HG02885 (cell line): ENCODE results near the gene LRP3.

Source experiments
- ATAC-seq: cut with Tn5 transposase; IDR thresholded peaks from one replicate; pipeline ENCODE4 v1.9.1; 2021; ENCODE audit warnings: mild to moderate bottlenecking; ENCODE audit not compliant: unreplicated experiment, poor library complexity

The LRP3 gene

DNA sequence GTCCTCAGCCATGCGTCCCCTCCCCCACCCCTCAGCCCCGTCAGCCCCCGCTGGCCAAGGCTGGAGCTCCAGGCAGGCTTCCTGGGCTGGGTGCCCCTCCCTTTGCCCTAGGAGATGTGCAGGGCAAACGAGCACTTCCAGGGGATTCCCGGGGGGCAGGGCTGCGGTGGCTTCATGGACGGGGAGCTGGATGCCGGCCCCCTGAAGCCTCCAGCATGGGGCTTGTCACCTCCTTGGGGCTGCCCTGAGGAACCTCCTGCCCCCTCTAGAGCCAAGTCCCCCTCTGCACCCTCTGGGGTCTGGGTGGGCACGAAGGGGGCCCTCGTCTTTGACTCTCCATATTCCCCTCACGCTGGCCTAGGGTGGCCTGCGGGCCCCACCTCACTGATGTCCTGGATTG lies 56.9 kb downstream of the LRP3 start:
- no peak for ATAC-seq

DNA sequence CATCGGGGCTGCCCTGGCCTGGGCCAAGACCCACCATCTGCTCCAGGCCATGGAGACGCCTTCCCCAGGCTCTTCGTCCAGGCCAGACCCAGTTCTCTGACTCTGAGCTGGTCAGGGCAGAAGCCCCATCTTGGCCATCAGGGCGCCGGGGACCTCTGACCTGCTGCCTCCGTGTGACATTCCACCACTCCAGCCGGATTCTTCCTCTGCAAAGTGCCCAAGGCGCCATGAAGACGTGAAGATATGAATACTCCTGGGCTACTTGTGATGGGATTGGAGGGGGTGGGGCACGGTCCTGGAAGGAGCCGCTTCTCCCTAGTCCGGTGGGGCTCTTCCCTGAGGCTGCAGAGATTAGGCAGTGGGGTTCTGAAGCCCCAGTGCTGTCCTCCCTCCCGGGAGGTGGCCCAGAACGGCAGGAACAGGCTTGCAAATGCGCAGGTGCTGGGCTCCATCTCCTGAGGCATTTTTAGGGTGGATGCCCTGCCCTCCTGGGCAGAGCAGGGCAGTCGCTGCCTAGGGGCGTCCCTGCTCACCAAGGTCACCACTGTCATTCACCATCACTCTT lies 57.5 kb downstream of the LRP3 start:
- ATAC-seq, result no peak

DNA sequence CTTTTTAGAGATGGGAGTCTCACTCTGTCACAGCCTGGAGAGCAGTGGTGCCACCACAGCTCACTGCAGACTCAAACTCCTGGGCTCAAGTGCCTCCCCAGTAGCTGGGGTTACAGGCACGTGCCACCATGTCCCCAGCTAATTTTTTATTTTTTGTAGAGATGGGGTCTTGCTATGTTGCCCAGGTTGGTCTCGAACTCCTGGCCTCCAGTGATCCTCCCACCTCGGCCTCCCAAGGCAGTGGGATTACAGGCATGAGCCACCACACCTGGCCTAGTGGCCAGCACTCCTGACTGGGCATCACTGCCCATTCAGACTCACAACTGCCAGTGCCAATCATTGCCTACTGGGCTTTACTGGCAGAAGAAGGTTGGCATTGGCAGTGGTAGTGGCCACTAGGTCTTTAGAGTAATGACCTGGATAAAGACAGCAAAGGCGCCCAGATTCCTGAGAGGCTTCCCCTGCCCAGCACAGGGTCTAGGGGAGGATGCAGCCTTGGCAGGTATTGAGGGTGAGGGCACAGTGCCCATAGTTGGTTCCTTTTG lies 58.4 kb downstream of the LRP3 start:
- ATAC-seq, result no peak

DNA sequence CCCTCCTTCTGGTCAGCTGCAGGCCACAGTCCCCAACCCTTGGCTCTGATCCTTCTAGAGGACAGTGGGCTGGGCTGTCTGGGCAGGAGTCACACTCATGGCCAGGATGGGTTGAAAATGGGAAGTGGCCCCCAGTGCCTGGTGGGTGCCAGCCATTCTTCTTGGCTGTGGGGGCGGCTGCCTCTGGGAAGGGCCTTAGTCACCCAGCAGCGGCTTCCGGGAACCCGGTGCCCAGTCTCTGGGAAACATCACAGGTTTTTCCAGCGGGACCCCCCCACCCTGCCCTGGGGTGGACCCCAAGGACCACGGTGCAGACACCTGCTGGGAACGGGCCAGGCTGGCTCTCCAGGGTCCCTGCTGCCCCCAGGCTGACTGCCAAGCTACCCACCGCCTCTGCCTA lies 58.8 kb downstream of the LRP3 start:
- ATAC-seq, result no peak

DNA sequence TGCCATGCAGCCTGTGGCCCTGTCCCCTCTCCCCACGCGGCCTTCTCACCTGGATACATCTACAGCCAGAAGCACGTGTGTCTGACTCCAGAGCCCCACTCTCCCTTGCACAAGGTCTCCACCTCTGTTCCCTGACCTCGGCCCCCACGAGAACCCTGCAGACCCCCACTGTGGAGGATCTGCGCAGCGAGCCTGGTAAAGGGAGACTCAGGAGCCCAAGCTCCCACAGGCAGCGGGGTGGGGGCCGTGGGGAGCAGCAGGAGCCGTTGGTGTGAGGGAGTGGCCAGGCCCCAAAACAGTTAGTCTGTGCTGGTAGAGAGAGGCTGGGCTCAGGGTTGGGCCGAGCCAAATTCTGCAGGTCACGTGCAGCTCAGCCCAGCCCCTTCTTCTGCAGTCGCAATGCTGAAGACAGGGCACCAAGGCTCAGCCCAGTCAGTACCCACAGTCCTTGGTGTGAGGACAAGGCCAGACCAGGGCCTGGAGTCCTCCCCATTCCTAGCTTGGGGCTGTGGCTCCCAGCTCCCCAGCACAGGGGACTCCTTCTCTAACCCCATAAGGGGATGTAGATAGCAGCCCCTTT lies 60.2 kb downstream of the LRP3 start:
- ATAC-seq, result no peak

GRCh38 chr19:33255781-33256180 lies 61.7 kb downstream of the LRP3 start:
- ATAC-seq, result no peak

- ATAC-seq, result no peak
These were observed 62.1 kb downstream of the LRP3 start for GRCh38 chr19:33256261-33256660.

GRCh38 chr19:33257828-33258227 lies 63.7 kb downstream of the LRP3 start:
- ATAC-seq, result no peak
